GM12878 (cell line): ENCODE results near the gene TP53RK.

Source experiments
- ATF2 ChIP-seq: IDR thresholded peaks from 2 replicates; pipeline ENCODE4 v1.6.1; 2012; ENCODE audit warnings: low read length, inconsistent platforms
- CREM ChIP-seq: IDR thresholded peaks from 2 replicates; pipeline ENCODE4 v1.6.1; 2014; ENCODE audit warnings: antibody characterized with exemption, low read depth
- CTCF ChIP-seq, 3 experiments: IDR thresholded peaks in 2 of 3; conservative IDR thresholded peaks in 1 of 3; 2 replicates each; pipeline ENCODE4 v1.5.1; 2011; ENCODE audit warnings: low read depth in 3 of 3, low read length in 3 of 3, mild to moderate bottlenecking in 3 of 3, control low read depth in 2 of 3, moderate library complexity in 2 of 3, inconsistent platforms in 1 of 3, mixed read lengths in 1 of 3; ENCODE audit not compliant: control insufficient read depth in 2 of 3, insufficient read depth in 1 of 3; ENCODE audit errors: extremely low read depth in 1 of 3
- MYC ChIP-seq: IDR thresholded peaks from 2 replicates; pipeline ENCODE4 v1.6.1; 2011; ENCODE audit warnings: mild to moderate bottlenecking, low read length, moderate library complexity, inconsistent platforms; ENCODE audit not compliant: insufficient read depth, insufficient replicate concordance, insufficient read length, severe bottlenecking
- PAX8 ChIP-seq: fragments of 450-650 bp; IDR thresholded peaks from 2 replicates; pipeline ENCODE4 v1.6.1; 2017; ENCODE audit warnings: mild to moderate bottlenecking, moderate library complexity
- POLR2A ChIP-seq: IDR thresholded peaks from 2 replicates; pipeline ENCODE4 v1.6.1; 2011; ENCODE audit warnings: low read depth, mild to moderate bottlenecking, low read length

- no peak for TF ChIP-seq ATF2
- no peak for TF ChIP-seq PAX8
- no peak for TF ChIP-seq CTCF (IDR thresholded peaks at IDR 0.05 in 2 of 3, conservative IDR thresholded peaks at IDR 0.05 in 1 of 3; ENCODE audit: control insufficient read depth in 2 of 3, extremely low read depth in 1 of 3, insufficient read depth in 1 of 3, low read depth in 3 of 3, low read length in 3 of 3)
- TF ChIP-seq MYC: no peak
- TF ChIP-seq POLR2A: no peak
- no peak for TF ChIP-seq CREM
Measured at GRCh38 chr20:46638898-46639274, 50.4 kb downstream of the TP53RK start.
